Measurements from ENCODE around the gene PRCC.
"Not testable (repeated sequence)": the region's sequence is repeated elsewhere in the genome, so short reads cannot be mapped to it uniquely, and the experiment has no call there.

The PRCC gene

GRCh38 chr1:156752843-156753482 is 14.4 kb upstream of the PRCC start:
- Histone ChIP-seq H3K4me3 (ENCODE audit: low read depth, low read length) (peak overlapping the region; percentile 87), H3K9me3 (ENCODE audit: severe bottlenecking) (no peaks in the 10 kb centered on the region), H3K27me3 (ENCODE audit: insufficient read depth, low read depth, severe bottlenecking) (no peaks in the 10 kb centered on the region), H3K36me3 (peaks cover 37% of the 10 kb centered on the region), H3K27ac (peak overlapping the region; percentile 99)
- DNase-seq, result no peak
- no peak for TF ChIP-seq CTCF (IDR thresholded peaks at IDR 0.05; ENCODE audit: low read depth, low read length)

- Histone ChIP-seq H3K27me3 (ENCODE audit: insufficient read depth, low read depth, severe bottlenecking) (no peaks in the 10 kb centered on the region), H3K9me3 (ENCODE audit: severe bottlenecking) (no peaks in the 10 kb centered on the region), H3K4me3 (ENCODE audit: low read depth, low read length) (no peak overlapping the region), H3K27ac (no peak overlapping the region), H3K36me3 (peaks cover 27% of the 10 kb centered on the region)
- no peak for DNase-seq
- TF ChIP-seq CTCF (IDR thresholded peaks at IDR 0.05; ENCODE audit: low read depth, low read length), result no peak
Observed at GRCh38 chr1:156754219-156754618, 13.1 kb upstream of the PRCC start.

GRCh38 chr1:156755527-156755950 is 11.8 kb upstream of the PRCC start:
- DNase-seq, result no peak
- Histone ChIP-seq H3K36me3 (peaks cover 14% of the 10 kb centered on the region), H3K27ac (no peak overlapping the region), H3K4me3 (ENCODE audit: low read depth, low read length) (no peak overlapping the region), H3K9me3 (ENCODE audit: severe bottlenecking) (no peaks in the 10 kb centered on the region), H3K27me3 (ENCODE audit: insufficient read depth, low read depth, severe bottlenecking) (no peaks in the 10 kb centered on the region)
- no peak for TF ChIP-seq CTCF (IDR thresholded peaks at IDR 0.05; ENCODE audit: low read depth, low read length)

- H3K4me3 ChIP-seq (ENCODE audit: low read depth, low read length), result no peak overlapping the region
- H3K27me3 ChIP-seq (ENCODE audit: insufficient read depth, low read depth, severe bottlenecking), result no peaks in the 10 kb centered on the region
- TF ChIP-seq CTCF (IDR thresholded peaks at IDR 0.05; ENCODE audit: low read depth, low read length), result no peak
- no peaks in the 10 kb centered on the region for H3K9me3 ChIP-seq (ENCODE audit: severe bottlenecking)
- DNase-seq, result no peak
- H3K27ac ChIP-seq, result no peak overlapping the region
- peaks cover 9% of the 10 kb centered on the region for H3K36me3 ChIP-seq
Observed at GRCh38 chr1:156756355-156756754, 11.0 kb upstream of the PRCC start.

GRCh38 chr1:156757572-156758253 is 9.6 kb upstream of the PRCC start:
- not testable (repeated sequence) for H3K27me3 ChIP-seq (ENCODE audit: insufficient read depth, low read depth, severe bottlenecking); H3K4me3 ChIP-seq (ENCODE audit: low read depth, low read length); H3K36me3 ChIP-seq; H3K9me3 ChIP-seq (ENCODE audit: severe bottlenecking); DNase-seq; H3K27ac ChIP-seq

GRCh38 chr1:156760092-156760795 is 7.1 kb upstream of the PRCC start:
- peak overlapping the region; percentile 24 for H3K4me3 ChIP-seq (ENCODE audit: low read depth, low read length)
- H3K27ac ChIP-seq, result peak overlapping the region; percentile 72
- TF ChIP-seq CTCF (IDR thresholded peaks at IDR 0.05; ENCODE audit: low read depth, low read length), result no peak
- no peaks in the 10 kb centered on the region for H3K9me3 ChIP-seq (ENCODE audit: severe bottlenecking)
- H3K27me3 ChIP-seq (ENCODE audit: insufficient read depth, low read depth, severe bottlenecking), result no peaks in the 10 kb centered on the region
- H3K36me3 ChIP-seq, result no peaks in the 10 kb centered on the region
- DNase-seq, result peak; percentile 97

Measured in WERI-Rb-1 (cell line).